ENCODE results near the gene RAP2A.

- TF ChIP-seq EZH2 (IDR thresholded peaks at IDR 0.05) (no peak), POLR2AphosphoS5 (IDR thresholded peaks at IDR 0.05; ENCODE audit: borderline replicate concordance, low read depth, low read length) (no peak)
Observed at GRCh38 chr13:97413694-97414093, 20.3 kb upstream of the RAP2A start.
